Breast epithelium (tissue), 3 donors: ENCODE measurements around the gene PRDM5.

Source experiments
- CTCF ChIP-seq, 3 donors: fragments of 450-650 bp; IDR thresholded peaks; one replicate each; pipeline ENCODE4 v1.5.1; 2016 to 2017; ENCODE audit warnings: antibody characterized with exemption in 3 of 3, mild to moderate bottlenecking in 3 of 3, moderate library complexity in 3 of 3
- POLR2A ChIP-seq: fragments of 450-650 bp; IDR thresholded peaks from one replicate; pipeline ENCODE4 v1.6.1; 2016; ENCODE audit warnings: antibody characterized with exemption, mild to moderate bottlenecking, moderate library complexity
- POLR2AphosphoS5 ChIP-seq, 3 donors: sonication (generic); formaldehyde crosslinking; IDR thresholded peaks; one replicate each; pipeline ENCODE4 v1.6.1; 2017; ENCODE audit warnings: antibody characterized with exemption in 3 of 3

GRCh38 chr4:120826853-120827252 lies 95.7 kb downstream of the PRDM5 start:
- TF ChIP-seq CTCF (IDR thresholded peaks at IDR 0.05) (no peak), POLR2AphosphoS5 (IDR thresholded peaks at IDR 0.05) (no peak), POLR2A (no peak)
